ENCODE results near the gene DAZ2.
"Not testable (repeated sequence)": the region's sequence is repeated elsewhere in the genome, so short reads cannot be mapped to it uniquely, and the experiment has no call there.

Gene DAZ2, protein sequence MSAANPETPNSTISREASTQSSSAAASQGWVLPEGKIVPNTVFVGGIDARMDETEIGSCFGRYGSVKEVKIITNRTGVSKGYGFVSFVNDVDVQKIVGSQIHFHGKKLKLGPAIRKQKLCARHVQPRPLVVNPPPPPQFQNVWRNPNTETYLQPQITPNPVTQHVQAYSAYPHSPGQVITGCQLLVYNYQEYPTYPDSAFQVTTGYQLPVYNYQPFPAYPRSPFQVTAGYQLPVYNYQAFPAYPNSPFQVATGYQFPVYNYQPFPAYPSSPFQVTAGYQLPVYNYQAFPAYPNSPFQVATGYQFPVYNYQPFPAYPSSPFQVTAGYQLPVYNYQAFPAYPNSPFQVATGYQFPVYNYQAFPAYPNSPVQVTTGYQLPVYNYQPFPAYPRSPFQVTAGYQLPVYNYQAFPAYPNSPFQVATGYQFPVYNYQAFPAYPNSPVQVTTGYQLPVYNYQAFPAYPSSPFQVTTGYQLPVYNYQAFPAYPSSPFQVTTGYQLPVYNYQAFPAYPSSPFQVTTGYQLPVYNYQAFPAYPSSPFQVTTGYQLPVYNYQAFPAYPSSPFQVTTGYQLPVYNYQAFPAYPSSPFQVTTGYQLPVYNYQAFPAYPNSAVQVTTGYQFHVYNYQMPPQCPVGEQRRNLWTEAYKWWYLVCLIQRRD

GRCh38 chrY:23219233-23219632 is at the start of gene DAZ2:
Gene DAZ2 (plus strand): TSS chrY:23219533. CDS start chrY:23219741, 208 bp downstream.
- H3K27ac ChIP-seq = not testable (repeated sequence)

GRCh38 chrY:23198908-23199307 is 20.4 kb upstream of the DAZ2 start, which contains the start of gene DAZ1:
Gene DAZ1 (minus strand): TSS chrY:23199008. CDS start chrY:23198800, 208 bp downstream.
- not testable (repeated sequence) for DNase-seq (ENCODE audit: low read depth, low spot score); H3K27ac ChIP-seq

More at GRCh38 chrY:23219233-23219632, at the start of gene DAZ2:
- DNase-seq (ENCODE audit: low read depth, low spot score) = not testable (repeated sequence)

- H3K27ac ChIP-seq = not testable (repeated sequence)
Measured at GRCh38 chrY:23207455-23207854, 11.9 kb upstream of the DAZ2 start.

DNA sequence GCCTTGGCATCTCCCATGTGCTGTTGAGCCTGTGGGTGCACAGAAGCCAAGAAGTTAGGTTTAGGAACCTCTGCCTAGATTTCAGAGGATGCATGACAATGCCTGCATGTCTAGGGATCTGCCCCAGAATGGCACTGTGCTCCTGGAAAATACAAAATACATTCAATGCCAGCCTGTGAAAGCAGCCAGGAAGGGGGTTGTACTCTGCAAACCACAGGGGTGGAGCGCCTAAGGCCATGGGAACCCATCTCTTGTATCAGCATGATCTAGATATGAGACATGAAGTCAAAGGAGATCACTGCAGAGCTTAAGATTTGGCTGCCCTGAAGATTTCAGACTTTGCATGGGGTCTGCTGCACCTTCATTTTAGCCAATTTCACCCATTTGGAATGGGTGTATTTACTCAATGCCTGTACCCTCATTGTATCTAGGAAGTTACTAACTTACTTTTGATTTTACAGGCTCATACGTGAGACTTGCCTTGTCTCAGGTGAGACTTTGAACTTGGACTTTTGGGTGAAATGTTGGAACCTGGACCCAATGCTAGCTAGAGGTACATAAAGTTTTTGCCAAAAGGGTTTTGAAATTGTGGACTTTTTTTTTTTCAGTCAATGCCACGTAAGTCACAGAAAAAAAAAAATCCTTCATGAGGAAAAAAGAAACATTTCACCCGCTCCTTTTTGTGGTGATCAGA is 9.4 kb upstream of the DAZ2 start:
- H3K27ac ChIP-seq; DNase-seq (ENCODE audit: low read depth, low spot score): not testable (repeated sequence)

More at GRCh38 chrY:23207455-23207854, 11.9 kb upstream of the DAZ2 start:
- not testable (repeated sequence) for DNase-seq (ENCODE audit: low read depth, low spot score)

DNA sequence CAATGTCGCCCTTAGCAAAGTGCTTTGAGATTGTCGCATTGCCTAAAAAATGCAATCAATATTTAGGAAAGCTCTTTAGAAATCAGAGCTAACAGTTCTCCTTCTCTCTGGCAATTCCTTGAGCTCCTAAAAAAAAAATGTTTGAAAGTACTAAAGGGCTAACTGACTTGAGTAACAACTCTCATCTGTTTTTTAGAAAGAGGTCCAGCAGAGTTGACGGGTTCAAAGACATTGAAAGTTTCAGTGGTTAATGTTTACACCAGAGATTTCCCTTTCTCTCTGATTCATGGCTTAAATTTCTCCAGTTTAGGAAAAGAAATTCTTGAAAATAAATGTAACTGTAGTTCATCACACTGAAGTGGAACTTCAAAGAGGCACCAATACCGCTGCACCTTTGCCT is 8.7 kb upstream of the DAZ2 start:
- H3K27ac ChIP-seq = not testable (repeated sequence)

More for the DNA sequence above, 8.7 kb upstream of the DAZ2 start:
- not testable (repeated sequence) for DNase-seq (ENCODE audit: low read depth, low spot score)
